ENCODE results near the gene CD247.

GRCh38 chr1:167440776-167441175 is 77.6 kb downstream of the CD247 start:
- no peak for TF ChIP-seq CTCF (IDR thresholded peaks at IDR 0.05)
- no peak for TF ChIP-seq EP300 (IDR thresholded peaks at IDR 0.05; ENCODE audit: low read depth)

All from transverse colon (tissue), 3 donors.